ENCODE results near the gene KLHL13.

DNA sequence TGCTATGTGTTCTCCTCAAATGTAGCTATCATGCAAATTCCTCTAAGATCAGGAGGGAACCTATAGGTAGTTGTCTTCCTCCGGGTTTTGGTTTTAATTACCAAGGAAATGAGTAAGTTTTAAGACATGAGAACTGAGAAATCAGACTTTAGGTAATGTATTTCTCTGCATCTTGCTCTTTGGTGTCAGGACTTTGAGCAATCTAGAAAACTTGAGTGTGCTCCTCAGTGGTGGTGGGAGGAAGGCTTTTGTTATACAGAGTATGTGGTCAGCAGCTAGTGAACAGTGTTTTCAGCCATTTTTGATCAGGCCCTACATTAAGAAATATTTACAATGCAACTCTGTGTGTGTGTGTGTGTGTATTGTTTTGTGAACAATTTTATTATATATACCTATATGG lies 224.1 kb downstream of the KLHL13 start:
- TF ChIP-seq RAD21 (conservative IDR thresholded peaks at IDR 0.05) (no peak), EP300 (conservative IDR thresholded peaks at IDR 0.05; ENCODE audit: poor library complexity, severe bottlenecking) (no peak), EZH2 (IDR thresholded peaks at IDR 0.05; ENCODE audit: borderline replicate concordance, insufficient read depth, low read length, poor library complexity, severe bottlenecking) (no peak), TAF1 (IDR thresholded peaks at IDR 0.05; ENCODE audit: low read depth) (no peak), POLR2AphosphoS5 (IDR thresholded peaks at IDR 0.05) (no peak), SMC3 (conservative IDR thresholded peaks at IDR 0.05; ENCODE audit: poor library complexity) (no peak), MXI1 (conservative IDR thresholded peaks at IDR 0.05; ENCODE audit: poor library complexity, severe bottlenecking) (no peak)
- TF ChIP-seq, protein P1, sequence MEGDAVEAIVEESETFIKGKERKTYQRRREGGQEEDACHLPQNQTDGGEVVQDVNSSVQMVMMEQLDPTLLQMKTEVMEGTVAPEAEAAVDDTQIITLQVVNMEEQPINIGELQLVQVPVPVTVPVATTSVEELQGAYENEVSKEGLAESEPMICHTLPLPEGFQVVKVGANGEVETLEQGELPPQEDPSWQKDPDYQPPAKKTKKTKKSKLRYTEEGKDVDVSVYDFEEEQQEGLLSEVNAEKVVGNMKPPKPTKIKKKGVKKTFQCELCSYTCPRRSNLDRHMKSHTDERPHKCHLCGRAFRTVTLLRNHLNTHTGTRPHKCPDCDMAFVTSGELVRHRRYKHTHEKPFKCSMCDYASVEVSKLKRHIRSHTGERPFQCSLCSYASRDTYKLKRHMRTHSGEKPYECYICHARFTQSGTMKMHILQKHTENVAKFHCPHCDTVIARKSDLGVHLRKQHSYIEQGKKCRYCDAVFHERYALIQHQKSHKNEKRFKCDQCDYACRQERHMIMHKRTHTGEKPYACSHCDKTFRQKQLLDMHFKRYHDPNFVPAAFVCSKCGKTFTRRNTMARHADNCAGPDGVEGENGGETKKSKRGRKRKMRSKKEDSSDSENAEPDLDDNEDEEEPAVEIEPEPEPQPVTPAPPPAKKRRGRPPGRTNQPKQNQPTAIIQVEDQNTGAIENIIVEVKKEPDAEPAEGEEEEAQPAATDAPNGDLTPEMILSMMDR (IDR thresholded peaks at IDR 0.05; ENCODE audit: poor library complexity, severe bottlenecking): no peak
- TF ChIP-seq, protein P2, sequence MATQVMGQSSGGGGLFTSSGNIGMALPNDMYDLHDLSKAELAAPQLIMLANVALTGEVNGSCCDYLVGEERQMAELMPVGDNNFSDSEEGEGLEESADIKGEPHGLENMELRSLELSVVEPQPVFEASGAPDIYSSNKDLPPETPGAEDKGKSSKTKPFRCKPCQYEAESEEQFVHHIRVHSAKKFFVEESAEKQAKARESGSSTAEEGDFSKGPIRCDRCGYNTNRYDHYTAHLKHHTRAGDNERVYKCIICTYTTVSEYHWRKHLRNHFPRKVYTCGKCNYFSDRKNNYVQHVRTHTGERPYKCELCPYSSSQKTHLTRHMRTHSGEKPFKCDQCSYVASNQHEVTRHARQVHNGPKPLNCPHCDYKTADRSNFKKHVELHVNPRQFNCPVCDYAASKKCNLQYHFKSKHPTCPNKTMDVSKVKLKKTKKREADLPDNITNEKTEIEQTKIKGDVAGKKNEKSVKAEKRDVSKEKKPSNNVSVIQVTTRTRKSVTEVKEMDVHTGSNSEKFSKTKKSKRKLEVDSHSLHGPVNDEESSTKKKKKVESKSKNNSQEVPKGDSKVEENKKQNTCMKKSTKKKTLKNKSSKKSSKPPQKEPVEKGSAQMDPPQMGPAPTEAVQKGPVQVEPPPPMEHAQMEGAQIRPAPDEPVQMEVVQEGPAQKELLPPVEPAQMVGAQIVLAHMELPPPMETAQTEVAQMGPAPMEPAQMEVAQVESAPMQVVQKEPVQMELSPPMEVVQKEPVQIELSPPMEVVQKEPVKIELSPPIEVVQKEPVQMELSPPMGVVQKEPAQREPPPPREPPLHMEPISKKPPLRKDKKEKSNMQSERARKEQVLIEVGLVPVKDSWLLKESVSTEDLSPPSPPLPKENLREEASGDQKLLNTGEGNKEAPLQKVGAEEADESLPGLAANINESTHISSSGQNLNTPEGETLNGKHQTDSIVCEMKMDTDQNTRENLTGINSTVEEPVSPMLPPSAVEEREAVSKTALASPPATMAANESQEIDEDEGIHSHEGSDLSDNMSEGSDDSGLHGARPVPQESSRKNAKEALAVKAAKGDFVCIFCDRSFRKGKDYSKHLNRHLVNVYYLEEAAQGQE (IDR thresholded peaks at IDR 0.05; ENCODE audit: borderline replicate concordance): no peak
